Ecto neural progenitor cell (in vitro differentiated cells): ENCODE data around the gene YBEY.

Source experiments
- DNase-seq: peaks from one replicate; pipeline ENCODE4 v3.0.0-alpha.2; 2018; ENCODE audit warnings: low spot score

YBEY gene

GRCh38 chr21:46328151-46328550 lies 42.0 kb downstream of the YBEY start:
- DNase-seq = no peak

GRCh38 chr21:46329796-46330195 lies 43.7 kb downstream of the YBEY start:
- DNase-seq = no peak

GRCh38 chr21:46334351-46335140 lies 48.4 kb downstream of the YBEY start:
- DNase-seq = no peak

GRCh38 chr21:46336603-46337002 lies 50.5 kb downstream of the YBEY start:
- DNase-seq = no peak

- no peak for DNase-seq
Measured at GRCh38 chr21:46340998-46341397, 54.9 kb downstream of the YBEY start.

GRCh38 chr21:46344219-46344915 lies 58.2 kb downstream of the YBEY start:
- no peak for DNase-seq

GRCh38 chr21:46345861-46346260 lies 59.7 kb downstream of the YBEY start:
- DNase-seq = no peak

- no peak for DNase-seq
Measured at GRCh38 chr21:46346296-46347202, 60.4 kb downstream of the YBEY start.

GRCh38 chr21:46347203-46347550 lies 61.0 kb downstream of the YBEY start:
- DNase-seq = no peak
